GM12874 (cell line): ENCODE measurements around the gene HDAC1.

ENCODE experiments used
- TF ChIP-seq, protein P1 (sequence below): IDR thresholded peaks from 2 replicates; pipeline ENCODE4 v1.5.1; 2011; ENCODE audit warnings: low read depth, mild to moderate bottlenecking, control low read depth, low read length, moderate library complexity; ENCODE audit not compliant: insufficient read depth

The HDAC1 gene

GRCh38 chr1:32334274-32334861 lies 42.5 kb downstream of the HDAC1 start:
- TF ChIP-seq, protein P1, sequence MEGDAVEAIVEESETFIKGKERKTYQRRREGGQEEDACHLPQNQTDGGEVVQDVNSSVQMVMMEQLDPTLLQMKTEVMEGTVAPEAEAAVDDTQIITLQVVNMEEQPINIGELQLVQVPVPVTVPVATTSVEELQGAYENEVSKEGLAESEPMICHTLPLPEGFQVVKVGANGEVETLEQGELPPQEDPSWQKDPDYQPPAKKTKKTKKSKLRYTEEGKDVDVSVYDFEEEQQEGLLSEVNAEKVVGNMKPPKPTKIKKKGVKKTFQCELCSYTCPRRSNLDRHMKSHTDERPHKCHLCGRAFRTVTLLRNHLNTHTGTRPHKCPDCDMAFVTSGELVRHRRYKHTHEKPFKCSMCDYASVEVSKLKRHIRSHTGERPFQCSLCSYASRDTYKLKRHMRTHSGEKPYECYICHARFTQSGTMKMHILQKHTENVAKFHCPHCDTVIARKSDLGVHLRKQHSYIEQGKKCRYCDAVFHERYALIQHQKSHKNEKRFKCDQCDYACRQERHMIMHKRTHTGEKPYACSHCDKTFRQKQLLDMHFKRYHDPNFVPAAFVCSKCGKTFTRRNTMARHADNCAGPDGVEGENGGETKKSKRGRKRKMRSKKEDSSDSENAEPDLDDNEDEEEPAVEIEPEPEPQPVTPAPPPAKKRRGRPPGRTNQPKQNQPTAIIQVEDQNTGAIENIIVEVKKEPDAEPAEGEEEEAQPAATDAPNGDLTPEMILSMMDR = no peak

GRCh38 chr1:32334864-32335534 lies 43.1 kb downstream of the HDAC1 start:
- TF ChIP-seq, protein P1 = peak; percentile 87

GRCh38 chr1:32335535-32335789 lies 43.6 kb downstream of the HDAC1 start:
- TF ChIP-seq, protein P1 = no peak

GRCh38 chr1:32335790-32336590 lies 44.1 kb downstream of the HDAC1 start, which contains the start of gene MARCKSL1:
Gene MARCKSL1, minus strand, starts transcription at chr1:32336233. Its CDS starts 200 bp downstream, at chr1:32336033.
- TF ChIP-seq, protein P1 = no peak

DNA sequence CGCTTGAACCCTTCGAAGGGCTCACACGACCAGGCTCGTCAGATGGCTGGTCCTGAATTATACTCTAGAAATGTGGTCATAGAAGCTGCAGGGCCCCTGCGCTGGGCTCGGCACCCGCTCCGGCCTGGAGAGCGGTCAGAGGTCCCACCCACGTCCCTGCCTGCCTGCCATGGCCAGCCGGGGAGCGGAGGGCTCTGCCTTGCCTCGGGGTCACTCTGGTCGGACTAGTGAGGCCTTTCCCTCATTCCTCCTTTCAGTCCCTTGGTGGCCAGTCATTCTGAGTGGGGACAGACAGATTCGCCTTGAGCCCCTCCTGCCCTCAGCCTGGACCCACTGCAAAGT lies 44.7 kb downstream of the HDAC1 start:
- TF ChIP-seq, protein P1 = no peak

GRCh38 chr1:32336963-32337675 lies 45.2 kb downstream of the HDAC1 start:
- TF ChIP-seq, protein P1 = no peak
